Right lobe of liver (tissue), 6 donors: Measurements from ENCODE around the gene EFCAB14. TPM values are rescaled to one million over a fixed set of nuclear protein-coding genes. Genes with fewer than 3 reads are reported as not detected.
"Not testable (repeated sequence)": the region's sequence is repeated elsewhere in the genome, so short reads cannot be mapped to it uniquely, and the experiment has no call there.

Experiments
- ATAC-seq, 4 donors: fragments of 200-7000 bp; cut with Tn5 transposase; one replicate each; pipeline ENCODE4 v1.9.1; 2020; ENCODE audit warnings: mild to moderate bottlenecking in 4 of 4, moderate library complexity in 4 of 4
- DNase-seq, 3 donors: peaks; one replicate each; pipeline ENCODE4 v3.0.0-alpha.2; 2020
- H3K27ac ChIP-seq, 3 donors: fragments of 200-600 bp; one replicate each; pipeline ENCODE4 v1.8.0; 2022
- H3K27me3 ChIP-seq, 2 donors: fragments of 200-600 bp; one replicate each; pipeline ENCODE4 v1.8.0; 2022
- H3K36me3 ChIP-seq, 4 donors: fragments of 200-600 bp; sonication (generic) in 1 of 4; one replicate each; pipeline versions ENCODE4 v1.5.1 to v1.8.0; 2017 to 2022; ENCODE audit warnings: control low read depth in 1 of 4
- H3K4me1 ChIP-seq, 4 donors: fragments of 200-600 bp; sonication (generic) in 1 of 4; one replicate each; pipeline versions ENCODE4 v1.5.1 to v1.8.0; 2017 to 2022; ENCODE audit warnings: control low read depth in 1 of 4
- H3K4me3 ChIP-seq, 3 donors: fragments of 200-600 bp; one replicate each; pipeline ENCODE4 v1.8.0; 2022
- H3K9me3 ChIP-seq, 4 donors: fragments of 200-600 bp; sonication (generic) in 1 of 4; one replicate each; pipeline versions ENCODE4 v1.5.1 to v1.8.0; 2017 to 2022; ENCODE audit warnings: control low read depth in 1 of 4
- CTCF ChIP-seq, 4 donors: fragments of 200-600 bp in 3 of 4; fragments of 450-650 bp in 1 of 4; IDR thresholded peaks; one replicate each; pipeline versions ENCODE4 v1.5.1 to v1.8.0; 2016 to 2022; ENCODE audit warnings: antibody characterized with exemption in 4 of 4, mild to moderate bottlenecking in 2 of 4
- POLR2A ChIP-seq: fragments of 450-650 bp; IDR thresholded peaks from one replicate; pipeline ENCODE4 v1.6.1; 2017; ENCODE audit warnings: antibody characterized with exemption, mild to moderate bottlenecking
- WGBS: methylation state at CpG from one replicate; pipeline ENCODE4 v1.1.6; 2018; ENCODE audit warnings: low coverage, low lambda C conversion rate; ENCODE audit not compliant: insufficient coverage; ENCODE audit errors: missing lambda C conversion rate; 5-methylcytosine and 5-hydroxymethylcytosine counted together
- intact Hi-C, 2 donors: fragments of 100-400 bp; cut with DNase I; formaldehyde crosslinking; loops; one replicate each; pipeline versions ENCODE4 v1.11.2 to v1.14.1; 2022
- total RNA-seq, 6 experiments: library from RNA; depleted of rRNA in 2 of 6; stranded (reverse); fragments of >200 nt in 2 of 6; fragmentation: NEBNext Ultra II Directional in 3 of 6; extraction: Animal tissue kit (Norgen Biotek cat#: 25700) in 3 of 6; gene quantifications; one replicate each; pipeline versions ENCODE4 v1.1.0 to v1.2.4, GENCODE V29; 2016 to 2023
- donor health status: DM: no; HTN: yes; CAD: no.
- donor health status: DM: no; HTN: no; CAD: no.
- donor health status: DM: no; HTN: no; CAD: no.
- donor health status: DM: no; HTN: yes; CAD: no.
- donor health status: DM: no; HTN: yes; CAD: no.

The EFCAB14 gene
- total RNA-seq, 6 experiments from 2014 or later = 41.5 to 56.9 (median 43.5) TPM

DNA sequence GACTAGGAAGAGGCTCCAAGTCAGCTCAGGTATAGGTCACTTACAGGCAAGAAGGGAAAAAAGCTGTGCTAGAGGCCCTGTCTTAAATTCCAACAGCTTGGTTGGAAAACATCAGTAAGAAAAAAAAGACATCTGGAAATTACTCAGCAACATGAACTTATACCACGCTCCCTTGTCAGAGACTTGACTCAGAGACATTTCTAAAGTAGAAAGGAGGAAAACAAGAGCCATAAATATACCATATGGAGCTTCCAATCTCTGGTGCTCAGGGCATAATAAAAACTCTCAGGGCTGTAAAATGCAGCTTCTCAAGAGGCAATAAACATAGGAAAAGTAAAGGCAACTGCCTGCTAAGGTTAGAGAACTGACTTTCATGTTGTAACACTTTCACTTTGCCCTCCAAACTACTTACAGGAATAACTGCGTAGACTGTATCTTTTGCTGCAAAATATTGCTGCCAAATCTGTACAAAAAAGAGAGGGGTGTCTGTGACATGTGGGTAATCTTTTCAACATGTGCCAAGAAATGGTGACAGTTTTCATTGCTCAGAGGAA is 65.4 kb downstream of the EFCAB14 start:
- Histone ChIP-seq H3K4me1 (no peaks in the 10 kb centered on the region), H3K9me3 (no peaks in the 10 kb centered on the region), H3K36me3 (peaks cover 0 to 43% (median 9%) of the 10 kb centered on the region in 4 donors), H3K27ac (no peak overlapping the region), H3K27me3 (no peaks in the 10 kb centered on the region), H3K4me3 (no peak overlapping the region)
- intact Hi-C loops = no loop called here
- DNase-seq = no peak
- no peak for TF ChIP-seq POLR2A
- TF ChIP-seq CTCF (IDR thresholded peaks at IDR 0.05) = no peak
- 64% methylated on average over 2 of the region's 2 CpGs for WGBS
- ATAC-seq = no peak

DNA sequence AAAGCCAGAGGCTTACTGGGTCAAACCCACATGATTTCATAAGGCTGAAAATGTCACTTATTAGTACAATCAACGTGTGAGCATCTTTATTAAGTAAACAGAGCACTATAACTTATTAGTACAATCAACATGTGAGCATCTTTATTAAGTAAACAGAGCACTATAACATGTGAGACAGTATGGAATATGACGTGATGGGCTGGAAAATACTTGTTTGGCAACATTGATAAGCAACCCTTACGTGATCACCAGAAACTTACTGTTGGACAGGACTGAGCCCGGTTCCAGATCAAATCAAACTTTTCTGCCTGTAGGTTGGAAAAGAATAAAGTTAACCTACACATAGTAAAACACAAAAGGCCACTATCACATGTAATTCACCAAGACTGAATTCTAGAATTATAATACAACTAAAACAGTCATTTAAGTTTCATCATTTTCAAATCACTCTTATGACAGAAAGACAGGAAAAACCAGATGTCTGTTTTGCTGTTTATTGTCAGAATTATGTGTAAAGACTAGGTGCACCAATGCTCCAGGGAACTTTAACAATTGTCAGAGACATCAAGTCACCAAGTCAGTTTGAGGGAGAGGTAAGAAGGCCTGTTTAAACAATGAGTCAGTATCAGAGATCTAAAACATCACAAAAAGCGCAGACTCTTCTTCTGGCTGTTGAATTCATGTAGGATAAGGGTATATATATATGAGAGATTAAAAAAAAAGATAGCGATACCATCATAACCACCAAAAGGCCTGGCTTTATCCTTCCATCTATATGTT is 66.4 kb downstream of the EFCAB14 start:
- Histone ChIP-seq H3K9me3 (no peaks in the 10 kb centered on the region), H3K36me3 (peaks cover 0 to 33% (median 4%) of the 10 kb centered on the region in 4 donors), H3K27me3 (no peaks in the 10 kb centered on the region), H3K4me3 (no peak overlapping the region), H3K4me1 (no peaks in the 10 kb centered on the region), H3K27ac (no peak overlapping the region)
- intact Hi-C loops = no loop called here
- 71% methylated on average over 6 of the region's 6 CpGs for WGBS
- ATAC-seq = no peak
- no peak for TF ChIP-seq CTCF (IDR thresholded peaks at IDR 0.05)
- no peak for TF ChIP-seq POLR2A
- DNase-seq = no peak

DNA sequence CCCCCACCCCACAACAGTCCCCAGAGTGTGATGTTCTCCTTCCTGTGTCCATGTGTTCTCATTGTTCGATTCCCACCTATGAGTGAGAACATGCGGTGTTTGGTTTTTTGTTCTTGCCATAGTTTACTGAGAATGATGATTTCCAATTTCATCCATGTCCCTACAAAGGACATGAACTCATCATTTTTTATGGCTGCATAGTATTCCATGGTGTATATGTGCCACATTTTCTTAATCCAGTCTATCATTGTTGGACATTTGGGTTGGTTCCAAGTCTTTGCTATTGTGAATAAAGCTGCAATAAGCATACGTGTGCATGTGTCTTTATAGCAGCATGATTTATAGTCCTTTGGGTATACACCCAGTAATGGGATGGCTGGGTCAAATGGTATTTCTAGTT is 67.8 kb downstream of the EFCAB14 start:
- ATAC-seq, H3K9me3 ChIP-seq, intact Hi-C loops, H3K4me3 ChIP-seq, H3K27ac ChIP-seq, H3K27me3 ChIP-seq, H3K4me1 ChIP-seq, DNase-seq: not testable (repeated sequence)
- H3K36me3 ChIP-seq = peaks cover 0 to 19% (median 2%) of the 10 kb centered on the region in 4 donors
- 92% methylated on average over 2 of the region's 3 CpGs for WGBS

- no peaks in the 10 kb centered on the region for H3K9me3 ChIP-seq
- intact Hi-C loops = no loop called here
- ATAC-seq (no peak), DNase-seq (no peak)
- no peak for TF ChIP-seq CTCF (IDR thresholded peaks at IDR 0.05)
- no peak for TF ChIP-seq POLR2A
- no peak overlapping the region for H3K4me3 ChIP-seq
- WGBS = 96% methylated on average over 2 of the region's 3 CpGs
- H3K27me3 ChIP-seq = no peaks in the 10 kb centered on the region
- no peak overlapping the region for H3K27ac ChIP-seq
- H3K36me3 ChIP-seq = peaks cover 0 to 13% (median 2%) of the 10 kb centered on the region in 4 donors
- H3K4me1 ChIP-seq = no peaks in the 10 kb centered on the region
Measured at GRCh38 chr1:46650491-46650890, 68.4 kb downstream of the EFCAB14 start.

DNA sequence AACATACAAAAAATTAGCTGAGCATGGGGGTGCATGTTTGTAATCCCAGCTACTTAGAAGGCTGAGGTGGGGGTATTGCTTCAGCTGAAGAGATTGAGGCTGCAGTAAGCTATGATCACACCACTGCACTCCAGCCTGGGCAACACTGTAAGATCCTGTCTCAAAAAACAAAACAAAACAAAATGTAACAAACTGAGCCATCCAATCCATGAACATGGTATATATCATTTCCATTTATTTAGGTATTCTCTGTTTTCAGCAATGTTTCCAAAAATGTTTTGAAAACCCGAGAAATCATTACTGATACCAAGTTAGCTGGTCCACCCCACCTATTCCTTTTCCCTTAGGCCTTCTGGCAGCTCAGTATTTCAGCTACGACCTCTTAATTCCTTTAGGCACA is 69.2 kb downstream of the EFCAB14 start:
- intact Hi-C loops = no loop called here

More for the DNA sequence above, 69.2 kb downstream of the EFCAB14 start:
- Histone ChIP-seq H3K9me3 (no peaks in the 10 kb centered on the region), H3K27me3 (no peaks in the 10 kb centered on the region), H3K36me3 (peaks cover 0 to 11% (median 0%) of the 10 kb centered on the region in 4 donors), H3K4me3 (no peak overlapping the region), H3K27ac (no peak overlapping the region), H3K4me1 (no peaks in the 10 kb centered on the region)
- DNase-seq (no peak), ATAC-seq (no peak)
- TF ChIP-seq CTCF (IDR thresholded peaks at IDR 0.05) (no peak), POLR2A (no peak)
- WGBS = 94% methylated on average over 2 of the region's 2 CpGs
